CD4-positive, alpha-beta memory T cell (primary cell): ENCODE measurements around the gene DAPK2. TPM values are rescaled to one million over a fixed set of nuclear protein-coding genes. Genes with fewer than 3 reads are reported as not detected.

Experiments used
- CTCF ChIA-PET: fragments of 350-600 bp; sonication (Branson Sonifier 250); formaldehyde crosslinking; loops from one replicate; lab custom pipeline; 2021; ENCODE audit warnings: inconsistent platforms; ENCODE audit not compliant: partially characterized antibody; lab: Charles Lee
- POLR2A ChIA-PET: fragments of 350-600 bp; sonication (Branson Sonifier 250); formaldehyde crosslinking; loops from one replicate; lab custom pipeline; 2021; ENCODE audit not compliant: partially characterized antibody; lab: Charles Lee
- DNase-seq, 5 donors: peaks; one replicate each; pipeline versions ENCODE4 v3.0.0 to v3.0.0-alpha.2; 2020 to 2022; ENCODE audit warnings: mixed read lengths in 1 of 5
- H3K27ac ChIP-seq: one replicate; pipeline ENCODE4 v1.7.0; 2013; ENCODE audit warnings: low read depth, low read length
- H3K27me3 ChIP-seq: 2 replicates; pipeline ENCODE4 v1.7.0; 2013; ENCODE audit warnings: mild to moderate bottlenecking, low read length, moderate library complexity; ENCODE audit not compliant: insufficient read depth
- H3K36me3 ChIP-seq: 2 replicates; pipeline ENCODE4 v1.7.0; 2013; ENCODE audit warnings: mild to moderate bottlenecking, low read length, moderate library complexity; ENCODE audit not compliant: insufficient read depth
- H3K4me1 ChIP-seq: 2 replicates; pipeline ENCODE4 v1.7.0; 2013; ENCODE audit warnings: mild to moderate bottlenecking, low read length, moderate library complexity; ENCODE audit not compliant: insufficient read depth
- H3K4me3 ChIP-seq, 2 donors: one replicate each; pipeline ENCODE4 v1.7.0; 2013; ENCODE audit warnings: low read length in 2 of 2, mild to moderate bottlenecking in 1 of 2
- H3K9me3 ChIP-seq, 2 donors: one replicate each; pipeline ENCODE4 v1.7.0; 2013; ENCODE audit warnings: low read length in 2 of 2, control low read depth in 1 of 2; ENCODE audit not compliant: control insufficient read depth in 1 of 2
- H3K27ac Mint-ChIP-seq, 7 donors: one replicate each; pipeline ENCODE4 v1.8.0; 2020 to 2021; ENCODE audit warnings: mixed read lengths in 7 of 7, mild to moderate bottlenecking in 6 of 7, inconsistent platforms in 3 of 7, moderate library complexity in 3 of 7
- H3K27me3 Mint-ChIP-seq, 2 donors: one replicate each; pipeline ENCODE4 v1.8.0; 2020 to 2021; ENCODE audit warnings: mixed read lengths in 2 of 2
- H3K36me3 Mint-ChIP-seq, 2 donors: one replicate each; pipeline ENCODE4 v1.8.0; 2020 to 2021; ENCODE audit warnings: mixed read lengths in 2 of 2, inconsistent platforms in 1 of 2, mild to moderate bottlenecking in 1 of 2
- H3K4me1 Mint-ChIP-seq, 4 donors: one replicate each; pipeline ENCODE4 v1.8.0; 2020 to 2021; ENCODE audit warnings: mixed read lengths in 4 of 4, mild to moderate bottlenecking in 1 of 4
- H3K4me3 Mint-ChIP-seq, 8 donors: one replicate each; pipeline ENCODE4 v1.8.0; 2020 to 2021; ENCODE audit warnings: mixed read lengths in 8 of 8, mild to moderate bottlenecking in 7 of 8, moderate library complexity in 6 of 8, inconsistent platforms in 3 of 8
- H3K9me3 Mint-ChIP-seq, 8 donors: one replicate each; pipeline ENCODE4 v1.8.0; 2020 to 2021; ENCODE audit warnings: mixed read lengths in 8 of 8, mild to moderate bottlenecking in 5 of 8, inconsistent platforms in 3 of 8, moderate library complexity in 1 of 8
- intact Hi-C: fragments of 100-400 bp; cut with micrococcal nuclease; formaldehyde crosslinking; loops from one replicate; pipeline ENCODE4 v1.15.1; 2023
- polyA plus RNA-seq, 2 donors: library from polyadenylated mRNA; unstranded; fragments of 300-500 nt; fragmentation: Illumina TruSeq; gene quantifications; one replicate each; pipeline ENCODE4 v1.2.3, GENCODE V29; 2021
- total RNA-seq, 2 experiments: library from RNA; stranded (reverse); gene quantifications; one replicate each; pipeline ENCODE4 v1.2.3, GENCODE V29; 2021

DAPK2 gene
- total and polyA plus RNA-seq, 4 experiments from 2014 or later = 0.93 to 2.9 (median 2.3) TPM; not detected in 1

GRCh38 chr15:63944681-63944955, 101.7 kb downstream of the DAPK2 start:
- H3K27ac ChIP-seq = no peak overlapping the region
- Mint-ChIP-seq H3K27me3 (no peaks in the 10 kb centered on the region), H3K4me3 (no peak overlapping the region), H3K27ac (peak overlapping the region in 2 of 7 donors; percentile 36 to 85), H3K4me1 (peaks cover 11 to 26% (median 16%) of the 10 kb centered on the region in 4 donors), H3K9me3 (no peaks in the 10 kb centered on the region), H3K36me3 (no peaks in the 10 kb centered on the region)
- H3K4me1 ChIP-seq = peaks cover 14% of the 10 kb centered on the region
- H3K9me3 ChIP-seq = no peaks in the 10 kb centered on the region
- intact Hi-C loops = no loop called here
- ChIA-PET CTCF (interaction anchor here (1.1 to 10.4 kb wide), 23 partner anchors 12 to 335 kb away, joined by 3 to 154 read pairs (median 7); partner anchors contain the start of gene DAPK2), POLR2A (interaction anchor here (1.4 to 3.6 kb wide), 3 partner anchors 26 to 102 kb away, joined by 4 to 28 read pairs (median 7); partner anchors contain the start of gene DAPK2)
- no peaks in the 10 kb centered on the region for H3K36me3 ChIP-seq
- DNase-seq = no peak
- no peaks in the 10 kb centered on the region for H3K27me3 ChIP-seq
- H3K4me3 ChIP-seq = no peak overlapping the region

- H3K36me3 Mint-ChIP-seq = no peaks in the 10 kb centered on the region
- DNase-seq = no peak
- intact Hi-C loops = no loop called here
- peak overlapping the region in 3 of 7 donors; percentile 72 to 85 (median 74) for H3K27ac Mint-ChIP-seq
- Histone ChIP-seq H3K27me3 (no peaks in the 10 kb centered on the region), H3K36me3 (no peaks in the 10 kb centered on the region), H3K27ac (no peak overlapping the region), H3K9me3 (no peaks in the 10 kb centered on the region), H3K4me1 (peaks cover 20% of the 10 kb centered on the region), H3K4me3 (no peak overlapping the region)
- no peaks in the 10 kb centered on the region for H3K27me3 Mint-ChIP-seq
- peaks cover 17 to 32% (median 22%) of the 10 kb centered on the region in 4 donors for H3K4me1 Mint-ChIP-seq
- ChIA-PET CTCF (interaction anchor here (0.9 to 10.4 kb wide), 16 partner anchors 9 to 214 kb away, joined by 3 to 154 read pairs (median 12); partner anchors contain the start of gene DAPK2), POLR2A (interaction anchor here (1.4 to 3.6 kb wide), 2 partner anchors 66 to 102 kb away, joined by 4 to 28 read pairs; partner anchors contain the start of gene DAPK2)
- no peak overlapping the region for H3K4me3 Mint-ChIP-seq
- no peaks in the 10 kb centered on the region for H3K9me3 Mint-ChIP-seq
These were observed 102.2 kb downstream of the DAPK2 start for GRCh38 chr15:63943829-63944680.

GRCh38 chr15:63942486-63943365, 103.6 kb downstream of the DAPK2 start:
- Histone ChIP-seq H3K9me3 (no peaks in the 10 kb centered on the region), H3K36me3 (no peaks in the 10 kb centered on the region), H3K27ac (no peak overlapping the region), H3K4me3 (no peak overlapping the region), H3K27me3 (no peaks in the 10 kb centered on the region), H3K4me1 (peaks cover 33% of the 10 kb centered on the region)
- Mint-ChIP-seq H3K9me3 (no peaks in the 10 kb centered on the region), H3K36me3 (no peaks in the 10 kb centered on the region), H3K4me3 (no peak overlapping the region), H3K4me1 (peaks cover 29 to 45% (median 33%) of the 10 kb centered on the region in 4 donors), H3K27me3 (no peaks in the 10 kb centered on the region), H3K27ac (peak overlapping the region in 6 of 7 donors; percentile 68 to 88 (median 80))
- POLR2A ChIA-PET = no interaction called here
- intact Hi-C loops = no loop called here
- DNase-seq = no peak
- CTCF ChIA-PET = interaction anchor here (0.7 to 10.4 kb wide), 4 partner anchors 15 to 104 kb away, joined by 3 to 154 read pairs (median 18); partner anchors contain the start of gene DAPK2

- H3K27ac ChIP-seq = no peak overlapping the region
- Mint-ChIP-seq H3K27ac (peak overlapping the region in 6 of 7 donors; percentile 58 to 86 (median 70)), H3K36me3 (no peaks in the 10 kb centered on the region), H3K27me3 (no peaks in the 10 kb centered on the region), H3K9me3 (no peaks in the 10 kb centered on the region), H3K4me1 (peaks cover 31 to 51% (median 37%) of the 10 kb centered on the region in 4 donors), H3K4me3 (no peak overlapping the region)
- ChIA-PET POLR2A (interaction anchor here (1.2 to 1.3 kb wide), 2 partner anchors 8 to 49 kb away, joined by 4 read pairs; no protein-coding TSS in a partner anchor), CTCF (interaction anchor here (0.5 to 10.4 kb wide), 6 partner anchors 29 to 941 kb away, joined by 3 to 154 read pairs (median 4); partner anchors contain the start of gene DAPK2)
- H3K36me3 ChIP-seq = no peaks in the 10 kb centered on the region
- H3K27me3 ChIP-seq = no peaks in the 10 kb centered on the region
- H3K4me3 ChIP-seq = no peak overlapping the region
- DNase-seq = no peak
- H3K4me1 ChIP-seq = peaks cover 40% of the 10 kb centered on the region
- intact Hi-C loops = no loop called here
- H3K9me3 ChIP-seq = no peaks in the 10 kb centered on the region
These were observed 104.4 kb downstream of the DAPK2 start for GRCh38 chr15:63941698-63942465.

GRCh38 chr15:63940966-63941620, 105.2 kb downstream of the DAPK2 start:
- POLR2A ChIA-PET = interaction anchor here (1.2 to 1.5 kb wide), 3 partner anchors 9 to 99 kb away, joined by 4 read pairs; no protein-coding TSS in a partner anchor
- DNase-seq = no peak
- CTCF ChIA-PET = interaction anchor here (0.5 to 10.4 kb wide), 7 partner anchors 10 to 942 kb away, joined by 3 to 154 read pairs (median 4); partner anchors contain the start of gene DAPK2
- Histone ChIP-seq H3K27ac (no peak overlapping the region), H3K36me3 (no peaks in the 10 kb centered on the region), H3K4me1 (peaks cover 40% of the 10 kb centered on the region), H3K4me3 (no peak overlapping the region), H3K9me3 (no peaks in the 10 kb centered on the region), H3K27me3 (no peaks in the 10 kb centered on the region)
- Mint-ChIP-seq H3K4me1 (peaks cover 31 to 51% (median 37%) of the 10 kb centered on the region in 4 donors), H3K36me3 (no peaks in the 10 kb centered on the region), H3K9me3 (no peaks in the 10 kb centered on the region), H3K4me3 (no peak overlapping the region), H3K27me3 (no peaks in the 10 kb centered on the region), H3K27ac (peak overlapping the region; percentile 58 to 89 (median 82))
- intact Hi-C loops = no loop called here
